GM13977 (cell line): Measurements from ENCODE around the gene CACNA1D.

Experiments
- DNase-seq: peaks from one replicate; pipeline ENCODE4 v3.0.0; 2012; ENCODE audit warnings: low spot score
- CTCF ChIP-seq: IDR thresholded peaks from 2 replicates; pipeline ENCODE4 v1.5.1; 2012; ENCODE audit warnings: mild to moderate bottlenecking, control low read depth; ENCODE audit not compliant: insufficient read depth; ENCODE audit errors: extremely low read depth, missing control alignments
- in situ Hi-C: fragments of 300-500 bp; cut with MboI; formaldehyde crosslinking; loops from one replicate; pipeline ENCODE4 v1.12.0; 2022; ENCODE audit warnings: low sequenced_read_pairs, low pct_unique_long_range_greater_than_20kb, mixed read lengths, inconsistent platforms; ENCODE audit not compliant: unreplicated experiment

The CACNA1D gene

GRCh38 chr3:53523346-53523745, 28.9 kb downstream of the CACNA1D start:
- TF ChIP-seq CTCF: no peak
- no peak for DNase-seq

GRCh38 chr3:53524566-53524965, 30.2 kb downstream of the CACNA1D start:
- in situ Hi-C loops: no loop called here
- no peak for DNase-seq
- no peak for TF ChIP-seq CTCF

More at GRCh38 chr3:53523346-53523745, 28.9 kb downstream of the CACNA1D start:
- in situ Hi-C loops: no loop called here

- no peak for DNase-seq
- in situ Hi-C loops: no loop called here
- TF ChIP-seq CTCF: no peak
Observed at GRCh38 chr3:53525765-53526703, 31.6 kb downstream of the CACNA1D start.

- TF ChIP-seq CTCF: no peak
- DNase-seq: no peak
- in situ Hi-C loops: no loop called here
Observed at GRCh38 chr3:53526704-53527055, 32.3 kb downstream of the CACNA1D start.

- TF ChIP-seq CTCF: no peak
- no peak for DNase-seq
- in situ Hi-C loops: no loop called here
Observed at GRCh38 chr3:53530205-53530604, 35.8 kb downstream of the CACNA1D start.

GRCh38 chr3:53531749-53532148, 37.3 kb downstream of the CACNA1D start:
- peak; percentile 21 for TF ChIP-seq CTCF
- in situ Hi-C loops: no loop called here
- peak; percentile 12 for DNase-seq
